HL-60/S4 treated with retinoic acid at 250 ng/mL for 4 days and 3 days (cell line): Measurements from ENCODE around the gene AKAP13.
"Not testable (repeated sequence)": the region's sequence is repeated elsewhere in the genome, so short reads cannot be mapped to it uniquely, and the experiment has no call there.

Experiments used
- in situ Hi-C: fragments of 300-500 bp; cut with MboI; formaldehyde crosslinking; loops from 2 replicates; pipeline ENCODE4 v1.7.0; 2022; ENCODE audit warnings: low sequenced_read_pairs

Gene AKAP13

DNA sequence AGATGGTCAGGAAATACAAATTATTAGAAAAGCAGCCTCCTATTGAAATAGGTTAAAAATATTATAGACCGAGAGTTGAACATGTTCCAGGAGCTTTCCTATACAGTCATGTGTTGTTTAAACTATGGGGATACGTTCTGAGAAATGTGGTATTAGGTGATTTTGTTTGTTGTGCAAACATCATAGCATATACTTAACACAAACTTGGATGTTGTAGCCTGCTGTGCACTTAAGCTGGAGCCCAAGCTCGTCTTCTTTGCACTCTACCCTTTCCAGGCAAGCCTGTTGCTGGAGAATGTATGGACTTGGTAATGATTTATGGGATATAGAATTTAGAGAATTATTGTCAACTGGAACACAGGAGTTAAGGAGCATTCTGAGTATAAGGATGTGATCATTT is 140.2 kb downstream of the AKAP13 start:
- in situ Hi-C loops: no loop called here

DNA sequence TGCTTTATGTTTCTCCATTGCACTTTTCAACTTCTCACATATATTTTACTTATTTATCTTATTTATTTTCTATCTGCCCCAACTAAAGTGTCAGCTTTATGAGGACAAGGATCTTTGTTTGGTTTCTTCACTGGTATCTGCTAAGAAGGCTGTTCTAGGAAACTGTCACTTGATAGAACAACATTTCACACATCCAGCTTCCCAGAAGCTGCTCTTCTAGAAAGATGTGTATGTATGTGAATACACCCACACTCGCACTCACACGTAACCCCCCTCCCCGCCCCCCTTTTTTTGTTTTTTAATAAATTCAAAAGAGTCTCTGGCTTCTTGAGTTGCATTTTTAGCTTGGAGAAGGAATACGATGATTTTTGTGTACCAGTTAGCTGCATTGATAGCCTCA is 143.1 kb downstream of the AKAP13 start:
- in situ Hi-C loops: no loop called here

DNA sequence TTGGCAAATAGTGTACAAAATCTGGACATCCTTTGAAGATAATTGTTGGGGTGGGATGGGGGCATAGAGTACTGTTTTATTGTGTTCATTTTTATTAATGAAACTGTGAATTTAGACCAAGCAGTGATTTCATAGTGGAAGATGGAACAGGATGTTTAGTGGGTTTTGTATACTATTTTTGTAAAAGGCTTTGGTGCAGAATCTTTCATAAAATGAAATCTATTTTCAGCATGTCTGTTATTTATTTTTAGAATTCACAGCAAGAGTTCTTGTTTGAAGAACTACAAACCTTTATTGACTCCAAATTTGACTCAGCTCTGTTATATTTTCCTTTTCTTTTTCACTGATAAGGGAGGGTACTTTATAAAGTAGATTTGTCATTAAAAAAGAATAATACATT is 145.4 kb downstream of the AKAP13 start:
- in situ Hi-C loops: no loop called here

DNA sequence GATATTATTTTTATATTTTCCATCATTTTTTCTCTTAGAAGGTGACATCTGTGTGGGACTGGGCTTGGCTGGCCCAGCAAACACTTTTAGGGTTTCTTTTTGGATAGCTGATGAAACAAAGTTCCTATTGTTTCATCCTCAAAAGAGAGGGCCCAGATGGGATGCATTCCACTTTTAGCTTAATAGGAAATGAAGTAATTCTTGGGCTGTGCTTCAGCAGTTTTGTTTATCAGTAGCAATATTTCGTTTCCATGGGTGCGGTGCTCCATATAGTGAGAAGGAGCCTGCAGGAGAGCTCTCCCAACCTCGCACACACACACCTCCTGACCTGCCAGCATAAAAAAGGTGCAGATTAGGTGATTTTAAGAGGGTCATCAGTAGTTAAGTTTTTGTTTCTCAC is 147.5 kb downstream of the AKAP13 start:
- in situ Hi-C loops: no loop called here

DNA sequence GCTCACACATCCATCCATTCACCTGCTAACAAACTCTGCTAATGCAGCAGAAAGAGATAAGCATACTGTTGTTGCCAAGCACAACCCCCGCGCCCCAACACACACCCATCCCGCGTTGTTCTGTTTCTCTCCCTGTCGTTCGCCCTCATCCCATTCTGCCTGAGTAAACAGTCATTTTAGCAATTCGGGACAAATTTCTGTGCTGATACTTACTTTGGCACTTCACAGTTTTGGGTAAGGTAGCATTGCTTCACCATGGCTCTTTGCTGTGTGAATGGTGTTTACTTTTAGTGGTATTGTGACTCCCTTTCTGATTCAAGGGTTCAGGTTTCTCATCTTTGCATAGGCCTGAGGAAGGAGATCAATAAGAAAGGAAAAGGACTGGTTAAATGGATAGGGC is 149.7 kb downstream of the AKAP13 start:
- in situ Hi-C loops: no loop called here

DNA sequence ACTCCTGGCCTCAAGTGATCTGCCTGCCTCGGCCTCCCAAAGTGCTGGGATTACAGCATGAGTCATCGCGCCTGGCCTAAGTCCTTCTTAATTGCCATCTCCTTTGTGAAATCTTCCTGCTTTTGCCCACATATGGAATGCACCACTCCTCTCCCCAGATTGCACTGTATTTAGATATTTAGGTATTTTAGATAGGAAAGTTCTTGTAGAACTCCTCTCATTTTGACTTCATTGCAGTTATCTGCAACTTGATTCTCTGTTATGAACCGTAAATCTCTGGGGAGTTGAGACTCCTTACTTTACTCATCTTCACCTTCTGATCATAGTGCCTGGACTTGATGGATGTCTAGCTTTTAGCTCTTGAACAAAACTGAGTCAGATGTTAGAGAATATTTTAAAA is 150.7 kb downstream of the AKAP13 start:
- in situ Hi-C loops: no loop called here

DNA sequence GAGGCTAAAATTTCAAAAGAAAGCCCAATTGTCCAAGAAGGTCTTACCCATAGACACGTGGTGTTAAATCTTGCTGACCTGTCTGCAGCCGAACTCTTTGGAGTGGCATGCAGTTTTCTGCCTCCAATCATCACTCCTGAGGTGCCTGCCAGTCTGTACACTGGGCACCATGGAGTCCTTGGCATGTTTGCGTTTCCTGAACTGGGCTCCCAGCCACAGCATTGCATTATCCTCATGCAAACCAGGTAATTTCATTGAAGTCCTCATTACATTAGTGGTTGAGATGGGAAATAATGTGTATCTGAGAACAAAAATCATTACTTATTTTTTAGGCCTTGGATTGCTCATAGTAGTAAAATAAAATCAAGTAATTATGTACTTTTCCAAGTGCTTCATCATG is 152.3 kb downstream of the AKAP13 start:
- in situ Hi-C loops: no loop called here

DNA sequence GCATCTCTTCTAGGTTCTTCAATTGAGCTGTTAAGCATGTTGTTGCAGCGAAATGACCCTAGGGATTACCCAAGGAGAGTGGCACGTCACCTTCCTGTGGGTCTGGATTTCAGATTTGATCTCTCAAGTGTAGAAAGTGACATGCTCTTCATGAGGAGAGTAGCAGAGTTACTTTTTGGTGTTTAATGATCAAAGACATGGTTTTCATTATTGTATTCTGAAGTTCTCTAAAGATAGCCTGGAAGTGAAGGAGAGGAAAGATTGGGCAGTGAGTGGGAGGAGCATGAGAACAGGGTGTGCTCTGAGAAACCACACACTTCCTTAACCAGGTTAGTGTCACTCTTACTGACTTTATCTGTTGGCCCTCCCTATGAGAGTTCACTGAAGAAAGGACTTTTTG is 153.6 kb downstream of the AKAP13 start:
- in situ Hi-C loops: no loop called here

DNA sequence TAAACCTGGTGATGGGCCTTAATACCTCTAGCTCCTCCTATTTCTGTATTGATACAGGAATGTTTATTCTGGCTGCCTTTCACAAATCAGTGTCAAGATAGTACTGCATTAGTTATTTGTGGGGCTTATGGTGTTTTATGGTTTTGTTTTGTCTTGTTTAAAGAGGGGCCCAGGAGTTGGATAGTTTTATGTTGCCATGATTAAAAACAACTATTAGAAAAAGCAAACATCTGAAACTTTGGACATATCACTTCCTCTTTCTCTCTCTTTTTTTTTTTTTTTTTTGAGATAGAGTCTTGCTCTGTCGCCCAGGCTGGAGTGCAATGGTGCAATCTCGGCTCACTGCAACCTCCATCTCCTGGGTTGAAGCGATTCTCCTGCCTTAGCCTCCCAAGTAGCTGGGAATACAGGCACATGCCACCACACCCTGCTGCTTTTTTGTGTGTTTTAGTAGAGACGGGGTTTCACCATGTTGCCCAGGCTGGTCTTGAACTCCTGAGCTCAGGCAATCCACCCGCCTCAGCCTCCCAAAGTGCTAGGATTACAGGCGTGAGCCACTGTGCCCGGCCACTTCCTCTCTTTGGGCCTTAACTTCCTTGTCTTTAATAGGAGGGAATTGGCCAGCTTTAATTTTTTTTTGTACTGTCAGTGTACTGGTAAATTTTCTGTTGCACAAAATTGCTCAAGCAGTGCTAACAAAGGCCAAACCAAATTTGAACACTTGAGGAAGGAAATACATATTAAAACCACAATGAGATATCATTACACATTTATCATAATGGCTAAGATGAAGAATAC is 155.3 kb downstream of the AKAP13 start:
- in situ Hi-C loops: not testable (repeated sequence)

DNA sequence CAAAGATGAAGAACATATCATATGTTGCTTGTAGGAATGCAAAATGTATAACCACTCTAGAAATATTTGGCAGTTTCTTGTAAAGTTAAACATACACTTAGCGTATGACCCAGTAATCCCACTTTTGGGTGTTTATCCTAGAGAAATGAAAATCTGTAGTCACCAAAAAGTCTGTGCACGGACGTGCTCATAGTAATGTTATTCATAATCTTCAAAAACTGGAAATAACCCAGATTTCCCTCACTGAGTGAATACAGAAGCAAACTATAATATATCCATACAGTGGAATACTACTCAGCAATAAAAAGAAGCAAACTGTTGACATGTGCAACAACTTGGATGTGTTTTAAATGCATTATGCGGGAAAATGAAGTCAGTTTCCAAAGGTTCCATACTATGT is 155.9 kb downstream of the AKAP13 start:
- in situ Hi-C loops: no loop called here

DNA sequence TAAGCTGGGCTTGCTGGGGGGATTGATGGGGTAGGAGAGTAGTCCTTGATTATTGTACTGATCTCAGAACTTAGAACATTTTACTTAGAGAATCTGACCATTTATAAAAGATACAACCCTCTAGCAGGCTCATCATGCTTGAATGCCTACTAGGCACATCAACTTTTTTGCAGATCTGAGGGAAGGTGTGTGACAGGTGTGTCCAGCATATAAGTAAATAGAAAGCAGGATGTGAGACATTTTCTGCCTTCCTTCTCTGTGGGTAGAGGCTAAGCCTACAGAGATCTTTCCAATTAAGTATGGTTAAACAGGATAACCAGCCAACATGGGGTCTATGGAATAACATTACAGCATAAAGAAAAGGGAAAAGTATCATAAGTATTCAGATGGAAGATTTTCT is 159.1 kb downstream of the AKAP13 start:
- in situ Hi-C loops: no loop called here

DNA sequence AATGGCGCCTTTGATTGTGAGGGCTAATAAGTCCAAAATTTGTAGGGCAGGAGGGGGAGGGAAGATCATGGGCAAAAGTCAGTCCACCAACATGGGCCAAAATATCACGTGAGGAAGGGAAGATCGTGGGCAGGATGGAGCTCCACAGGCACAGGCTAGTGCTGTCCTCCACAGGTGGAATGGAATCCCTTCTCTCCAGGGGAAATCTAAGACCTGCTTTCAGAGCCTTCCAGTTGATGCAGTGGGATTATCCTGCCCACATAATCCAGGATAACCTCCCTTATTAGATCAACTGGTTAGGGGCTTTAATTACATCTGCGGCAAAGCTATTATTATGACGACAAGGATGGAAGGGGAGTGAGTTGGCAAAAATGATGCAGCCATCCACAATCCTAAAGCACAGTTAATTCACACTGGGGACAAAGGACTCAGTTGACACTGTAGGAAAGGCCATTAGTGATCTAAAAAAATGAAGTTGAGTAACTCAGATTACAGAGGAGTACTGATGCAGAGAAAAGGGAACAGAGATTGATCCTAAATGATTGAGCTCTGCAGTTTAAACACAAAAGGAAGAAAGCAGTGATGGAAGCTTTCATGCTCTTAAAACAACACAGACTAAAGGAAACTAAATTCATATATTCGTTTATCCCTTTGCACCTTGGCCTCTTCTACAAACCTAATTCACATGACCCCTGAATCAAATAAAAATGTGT is 159.8 kb downstream of the AKAP13 start:
- in situ Hi-C loops: no loop called here

DNA sequence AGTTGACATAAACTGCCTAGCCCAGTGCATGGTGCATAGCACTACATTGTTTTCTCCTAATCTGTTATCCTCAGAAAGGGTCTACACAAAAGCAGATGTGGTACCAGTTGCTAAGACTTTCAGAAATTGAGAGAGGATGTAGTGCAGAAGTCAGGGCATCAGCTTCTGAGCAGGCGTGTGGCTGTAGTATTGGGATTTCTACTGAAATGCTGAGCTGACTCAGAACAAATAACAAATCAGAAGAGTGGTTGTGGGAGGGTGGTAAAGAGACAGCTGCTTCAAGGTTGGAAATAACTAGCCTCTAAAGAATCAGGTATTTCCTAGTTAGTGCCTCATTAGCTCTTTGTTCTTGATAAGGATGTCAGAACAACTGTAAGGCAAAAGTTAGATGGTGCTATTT is 161.3 kb downstream of the AKAP13 start:
- in situ Hi-C loops: no loop called here

DNA sequence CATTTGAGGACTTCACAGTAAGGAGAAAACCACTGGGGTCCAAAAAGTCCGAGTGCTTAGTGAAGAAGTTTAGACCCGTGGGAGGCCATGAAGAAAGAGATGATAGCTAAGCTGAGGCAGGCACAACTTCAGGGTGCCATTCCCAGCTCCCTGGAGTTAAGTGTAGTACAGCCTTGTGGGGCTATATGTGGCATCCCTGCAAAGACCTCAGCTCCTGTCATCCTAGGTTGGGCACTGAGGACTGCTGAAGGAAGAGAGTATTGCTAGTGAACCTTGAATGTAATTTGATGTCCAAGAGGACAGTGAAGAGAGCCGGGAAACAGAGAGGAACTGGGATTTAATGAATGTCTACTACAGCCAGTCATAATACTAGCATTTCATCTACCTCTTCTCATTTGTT is 162.1 kb downstream of the AKAP13 start:
- in situ Hi-C loops: no loop called here

DNA sequence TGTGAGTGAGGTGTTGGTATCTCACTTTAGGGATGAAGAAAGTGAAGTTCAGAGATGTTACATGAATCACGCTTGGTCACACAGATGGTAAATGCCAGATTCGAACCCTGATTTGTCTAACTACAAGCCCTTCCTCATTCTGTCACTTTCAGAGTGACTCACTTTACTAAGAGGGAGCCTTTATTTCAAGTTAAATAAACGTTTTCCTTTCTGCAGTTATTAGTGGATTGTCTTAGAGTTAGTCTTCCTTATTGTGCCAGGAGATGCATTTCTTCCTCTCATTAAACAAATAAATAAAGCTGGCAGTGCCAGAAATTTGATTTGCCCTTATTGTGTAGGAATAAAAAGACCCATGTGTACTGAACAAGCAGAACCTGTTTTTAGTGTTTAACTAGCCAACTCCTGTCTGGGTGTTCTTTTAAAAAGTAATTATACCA is 162.5 kb downstream of the AKAP13 start:
- in situ Hi-C loops: no loop called here

DNA sequence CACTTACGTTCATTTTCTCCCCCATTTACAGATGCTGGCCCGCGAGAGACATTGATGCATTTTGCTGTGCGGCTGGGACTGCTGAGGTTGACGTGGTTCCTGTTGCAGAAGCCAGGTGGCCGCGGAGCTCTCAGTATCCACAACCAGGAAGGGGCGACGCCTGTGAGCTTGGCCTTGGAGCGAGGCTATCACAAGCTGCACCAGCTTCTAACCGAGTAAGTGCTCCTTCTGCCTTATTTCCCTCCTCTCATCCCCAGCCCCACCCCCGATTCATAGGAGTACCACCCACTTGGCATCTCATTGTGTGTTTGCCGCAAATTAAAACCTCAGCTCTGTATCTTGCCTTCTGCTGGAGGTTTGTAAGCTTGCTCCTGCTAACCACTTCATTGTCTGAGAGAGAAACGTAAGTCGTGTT is 163.3 kb downstream of the AKAP13 start:
- in situ Hi-C loops: no loop called here

DNA sequence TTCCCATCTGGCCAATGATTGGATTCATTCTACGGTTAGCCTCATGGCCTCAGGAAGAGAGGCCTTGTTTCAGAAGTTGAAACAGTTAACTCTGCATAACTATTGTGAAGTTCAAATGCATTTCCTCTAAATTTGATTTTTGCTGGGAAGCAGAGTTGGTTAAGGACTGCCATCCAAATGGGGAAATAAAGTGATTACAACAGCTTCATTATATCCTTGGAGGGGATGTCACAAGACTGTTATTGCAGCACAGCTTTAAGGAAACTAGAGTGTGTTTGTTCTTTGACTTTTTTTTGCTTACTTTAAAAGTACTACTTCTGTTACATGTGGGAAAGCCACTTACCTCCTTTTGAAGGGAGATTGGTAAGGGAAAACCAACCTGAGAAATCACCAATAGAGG is 164.8 kb downstream of the AKAP13 start:
- in situ Hi-C loops: no loop called here

DNA sequence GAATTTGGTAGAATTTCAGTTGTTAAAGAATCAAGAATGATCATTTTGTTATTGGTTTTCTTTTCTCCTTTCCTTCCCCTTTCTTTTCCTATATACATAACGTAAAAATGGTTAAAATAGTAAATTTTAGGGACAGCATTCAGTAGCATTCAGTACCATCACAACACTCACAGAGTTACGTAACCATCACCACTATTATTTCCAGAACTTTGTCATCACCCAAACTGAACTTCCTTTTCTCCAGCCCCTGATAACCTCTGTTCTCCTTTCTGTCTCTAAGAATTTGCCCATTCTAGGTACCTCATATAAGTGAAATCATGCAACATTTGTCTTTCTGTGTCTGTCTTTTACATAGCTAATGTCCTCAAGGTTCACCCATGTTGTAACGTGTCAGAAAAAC is 165.3 kb downstream of the AKAP13 start:
- in situ Hi-C loops: no loop called here

DNA sequence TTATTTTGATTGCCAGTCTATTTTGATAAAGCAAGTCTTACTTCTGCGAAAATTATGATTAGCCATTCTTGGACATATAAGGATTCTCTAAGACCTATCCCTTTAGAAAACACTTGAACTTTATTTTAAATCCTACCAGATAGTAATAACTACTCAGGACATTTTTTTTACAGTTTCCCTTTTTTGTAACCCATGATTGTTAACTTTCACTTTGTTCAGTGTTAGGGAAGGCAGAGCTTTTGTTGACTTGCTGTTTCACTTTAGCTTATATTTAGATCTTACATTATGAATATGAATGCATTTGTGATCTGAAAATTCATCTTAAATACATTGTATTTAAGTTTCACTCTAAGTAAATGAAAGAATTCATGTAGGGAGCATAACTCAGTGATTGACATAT is 167.0 kb downstream of the AKAP13 start:
- in situ Hi-C loops: no loop called here

DNA sequence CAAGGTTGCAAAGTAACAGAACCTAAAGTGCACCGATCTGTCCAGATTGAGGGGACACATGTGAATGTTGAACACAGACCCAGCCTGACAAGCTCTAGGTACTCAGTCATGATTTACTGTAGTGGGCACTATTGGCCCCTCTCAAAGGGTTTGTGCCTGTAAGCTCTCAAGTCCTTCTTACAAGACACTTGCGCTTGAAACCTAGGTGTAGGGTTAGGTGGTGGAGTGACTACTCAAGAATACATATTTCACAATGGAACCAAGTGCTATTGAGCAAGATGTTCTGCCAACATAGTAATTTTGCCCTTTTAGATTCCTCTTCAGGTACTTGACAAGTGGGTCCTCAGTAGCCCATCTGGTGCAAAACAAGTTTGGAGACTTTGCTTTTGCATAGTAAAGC is 169.9 kb downstream of the AKAP13 start:
- in situ Hi-C loops: no loop called here

DNA sequence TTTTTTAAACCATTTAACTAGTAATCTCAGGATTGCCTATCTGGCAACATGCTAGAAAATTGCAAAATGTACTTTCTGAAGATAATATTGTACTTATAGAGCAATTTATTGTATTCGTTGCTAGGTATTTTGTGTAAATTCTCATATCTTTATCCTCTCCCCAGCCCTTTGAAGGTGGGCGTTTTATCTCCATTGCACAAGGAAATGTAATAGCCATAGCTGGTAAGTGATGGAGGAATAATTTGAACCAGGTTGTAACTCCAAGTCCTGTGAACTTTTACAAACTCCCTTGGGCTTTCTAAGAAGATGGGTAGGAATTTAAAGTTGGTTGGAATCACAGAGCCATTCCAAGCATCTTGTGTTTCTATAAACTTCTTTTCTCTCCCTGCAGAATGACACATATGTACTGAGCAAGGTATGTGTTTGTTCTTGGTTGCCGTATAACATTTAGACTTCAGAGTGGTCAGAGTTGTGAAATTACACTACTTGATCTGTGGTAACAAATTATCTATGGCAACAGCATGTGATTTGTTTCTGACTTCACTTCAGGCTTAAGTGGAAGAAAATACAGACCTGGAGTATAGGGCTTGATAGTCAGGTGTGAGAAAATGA is 170.9 kb downstream of the AKAP13 start:
- in situ Hi-C loops: no loop called here

DNA sequence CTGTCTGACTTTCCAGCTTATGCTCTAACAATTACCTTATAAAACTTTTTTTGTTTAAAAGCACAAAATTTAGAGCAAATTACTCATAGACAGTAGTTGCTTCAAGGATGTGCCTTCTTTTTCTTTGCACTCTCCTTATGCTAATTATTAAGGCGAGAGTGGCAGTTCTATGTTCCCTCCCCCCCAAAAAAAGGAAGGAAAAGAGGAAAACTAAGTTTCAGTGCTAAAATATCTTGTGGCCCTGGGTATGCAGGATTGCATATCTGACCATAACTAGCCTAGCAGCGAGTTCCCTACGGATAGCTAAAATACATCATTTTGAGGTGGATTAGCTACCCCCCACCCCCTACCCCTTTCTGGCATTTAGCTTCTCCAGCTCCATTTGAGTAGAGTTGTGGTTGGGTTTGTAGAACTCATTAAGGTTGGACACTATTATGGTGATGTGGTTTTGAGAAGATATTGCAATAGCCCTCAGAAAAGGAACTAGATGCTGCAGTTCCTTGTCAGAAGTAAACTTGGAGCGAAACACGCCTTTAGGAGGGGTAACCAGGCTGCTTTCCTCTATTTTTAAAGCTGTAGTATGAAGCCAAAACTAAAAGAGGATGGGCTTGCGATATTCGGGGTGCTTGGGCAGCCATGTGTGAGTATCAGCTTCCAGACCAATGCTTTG is 174.6 kb downstream of the AKAP13 start:
- in situ Hi-C loops: no loop called here
